NT2/D1 (cell line): ENCODE results near the gene TBCE.
"Not testable (repeated sequence)": the region's sequence is repeated elsewhere in the genome, so short reads cannot be mapped to it uniquely, and the experiment has no call there.

ENCODE experiments used
- DNase-seq: peaks from one replicate; pipeline ENCODE4 v3.0.0-alpha.2; 2011; ENCODE audit warnings: low read depth, low spot score
- H3K27me3 ChIP-seq: 2 replicates; pipeline ENCODE4 v1.6.0; 2011; ENCODE audit warnings: mild to moderate bottlenecking; ENCODE audit not compliant: insufficient read length, insufficient read depth
- H3K36me3 ChIP-seq: 2 replicates; pipeline ENCODE4 v1.6.1; 2011; ENCODE audit warnings: mild to moderate bottlenecking, low read length, mixed read lengths; ENCODE audit not compliant: insufficient read depth, insufficient read length
- H3K4me1 ChIP-seq: 2 replicates; pipeline ENCODE4 v1.5.1; 2011; ENCODE audit not compliant: insufficient read depth, insufficient read length
- H3K4me3 ChIP-seq: 2 replicates; pipeline ENCODE4 v1.5.1; 2011; ENCODE audit warnings: low read depth; ENCODE audit not compliant: insufficient read length
- H3K9ac ChIP-seq: 2 replicates; pipeline ENCODE4 v1.6.0; 2011; ENCODE audit warnings: low read depth; ENCODE audit not compliant: insufficient read length
- H3K9me3 ChIP-seq: 2 replicates; pipeline ENCODE4 v1.5.1; 2011; ENCODE audit warnings: mild to moderate bottlenecking, low read length; ENCODE audit not compliant: insufficient read depth
- SUZ12 ChIP-seq: IDR thresholded peaks from 2 replicates; pipeline ENCODE4 v1.6.1; 2011; ENCODE audit not compliant: insufficient read length, insufficient read depth; ENCODE audit errors: extremely low read depth
- YY1 ChIP-seq: IDR thresholded peaks from 2 replicates; pipeline ENCODE4 v1.6.1; 2011; ENCODE audit not compliant: insufficient read length, insufficient read depth
- ZNF274 ChIP-seq: IDR thresholded peaks from 2 replicates; pipeline ENCODE4 v1.6.1; 2011; ENCODE audit warnings: mild to moderate bottlenecking, low read depth, low read length

The TBCE gene

GRCh38 chr1:235455823-235456222 is 88.6 kb downstream of the TBCE start:
- no peak for DNase-seq
- peaks cover 45% of the 10 kb centered on the region for H3K36me3 ChIP-seq
- TF ChIP-seq YY1: no peak
- TF ChIP-seq ZNF274: no peak
- TF ChIP-seq SUZ12: no peak

DNA sequence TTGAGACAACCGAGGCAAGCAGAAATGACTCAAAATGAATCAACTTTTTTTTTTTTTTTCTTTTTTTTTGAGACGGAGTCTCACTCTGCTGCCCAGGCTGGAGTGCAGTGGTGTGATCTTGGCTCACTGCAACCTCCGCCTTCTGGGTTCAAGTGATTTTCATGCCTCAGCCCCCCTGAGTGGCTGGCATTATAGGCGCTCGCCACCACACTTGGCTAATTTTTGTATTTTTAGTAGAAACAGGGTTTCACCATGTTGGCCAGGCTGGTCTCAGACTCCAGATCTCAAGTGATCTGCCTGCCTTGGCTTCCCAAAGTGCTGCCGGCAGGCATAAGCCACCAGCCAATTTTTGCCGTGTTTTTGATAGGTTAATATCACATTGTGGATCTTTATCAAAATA is 90.6 kb downstream of the TBCE start:
- not testable (repeated sequence) for H3K4me3 ChIP-seq, H3K27me3 ChIP-seq, DNase-seq, H3K4me1 ChIP-seq, H3K9ac ChIP-seq, H3K9me3 ChIP-seq
- peaks cover 38% of the 10 kb centered on the region for H3K36me3 ChIP-seq

More at GRCh38 chr1:235455823-235456222, 88.6 kb downstream of the TBCE start:
- no peak overlapping the region for H3K9ac ChIP-seq
- H3K9me3 ChIP-seq: no peaks in the 10 kb centered on the region
- no peak overlapping the region for H3K4me3 ChIP-seq
- no peaks in the 10 kb centered on the region for H3K4me1 ChIP-seq
- no peaks in the 10 kb centered on the region for H3K27me3 ChIP-seq

DNA sequence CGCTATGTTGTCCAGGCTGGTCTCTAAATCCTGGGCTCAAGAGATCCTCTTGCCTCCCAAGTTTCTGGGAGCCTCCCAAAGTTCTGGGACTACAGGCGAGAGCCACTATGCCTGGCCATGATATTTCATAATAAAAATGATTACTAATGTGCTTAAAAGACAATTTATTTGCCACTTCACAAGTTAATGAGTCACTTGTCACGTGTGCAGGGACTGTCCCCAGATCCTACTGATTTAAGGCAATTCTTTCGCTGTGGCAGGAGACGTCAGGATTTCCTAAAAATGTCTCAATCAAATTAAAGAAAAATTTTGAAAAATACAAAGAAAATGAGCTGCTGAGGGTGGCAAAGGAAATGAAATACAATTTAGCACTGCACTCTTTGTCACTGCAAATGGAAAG is 93.5 kb downstream of the TBCE start:
- H3K9me3 ChIP-seq: no peaks in the 10 kb centered on the region
- DNase-seq: no peak
- H3K36me3 ChIP-seq: peaks cover 26% of the 10 kb centered on the region
- H3K9ac ChIP-seq: no peak overlapping the region
- no peaks in the 10 kb centered on the region for H3K4me1 ChIP-seq
- TF ChIP-seq SUZ12: no peak
- no peak for TF ChIP-seq YY1
- no peak for TF ChIP-seq ZNF274
- no peaks in the 10 kb centered on the region for H3K27me3 ChIP-seq
- no peak overlapping the region for H3K4me3 ChIP-seq

GRCh38 chr1:235461954-235462353 is 94.7 kb downstream of the TBCE start:
- TF ChIP-seq SUZ12: no peak
- TF ChIP-seq YY1: no peak
- no peak for TF ChIP-seq ZNF274

DNA sequence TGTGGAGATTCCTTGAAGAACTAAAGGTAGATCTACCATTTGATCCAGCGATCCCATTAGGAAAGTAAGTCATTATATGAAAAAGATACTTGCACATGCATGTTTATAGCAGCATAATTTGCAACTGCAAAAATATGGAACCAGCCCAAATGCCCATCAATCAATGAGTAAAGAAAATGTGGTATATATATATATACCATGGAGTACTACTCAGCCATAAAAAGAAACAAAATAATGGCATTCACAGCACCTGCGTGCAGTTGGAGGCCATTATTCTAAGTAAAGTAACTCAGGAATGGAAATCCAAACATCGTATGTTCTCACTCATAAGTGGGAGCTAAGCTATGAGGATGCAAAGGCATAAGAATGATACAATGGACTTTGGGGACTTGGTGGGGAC is 95.6 kb downstream of the TBCE start:
- not testable (repeated sequence) for H3K9me3 ChIP-seq, DNase-seq, H3K4me1 ChIP-seq, H3K4me3 ChIP-seq, H3K9ac ChIP-seq, H3K27me3 ChIP-seq
- peaks cover 29% of the 10 kb centered on the region for H3K36me3 ChIP-seq

More at GRCh38 chr1:235461954-235462353, 94.7 kb downstream of the TBCE start:
- H3K9me3 ChIP-seq: no peaks in the 10 kb centered on the region
- no peaks in the 10 kb centered on the region for H3K4me1 ChIP-seq
- H3K36me3 ChIP-seq: peaks cover 29% of the 10 kb centered on the region
- DNase-seq: no peak
- H3K27me3 ChIP-seq: no peaks in the 10 kb centered on the region
- no peak overlapping the region for H3K9ac ChIP-seq
- no peak overlapping the region for H3K4me3 ChIP-seq

- Histone ChIP-seq H3K9ac (no peak overlapping the region), H3K4me3 (no peak overlapping the region), H3K36me3 (peaks cover 29% of the 10 kb centered on the region), H3K27me3 (no peaks in the 10 kb centered on the region), H3K9me3 (no peaks in the 10 kb centered on the region), H3K4me1 (no peaks in the 10 kb centered on the region)
- no peak for TF ChIP-seq YY1
- no peak for TF ChIP-seq SUZ12
- TF ChIP-seq ZNF274: no peak
- no peak for DNase-seq
These were observed 97.8 kb downstream of the TBCE start for GRCh38 chr1:235465066-235465465.

- TF ChIP-seq ZNF274: no peak
- TF ChIP-seq YY1: no peak
- TF ChIP-seq SUZ12: no peak
- H3K27me3 ChIP-seq: no peaks in the 10 kb centered on the region
These were observed 100.8 kb downstream of the TBCE start for GRCh38 chr1:235468004-235468403.

DNA sequence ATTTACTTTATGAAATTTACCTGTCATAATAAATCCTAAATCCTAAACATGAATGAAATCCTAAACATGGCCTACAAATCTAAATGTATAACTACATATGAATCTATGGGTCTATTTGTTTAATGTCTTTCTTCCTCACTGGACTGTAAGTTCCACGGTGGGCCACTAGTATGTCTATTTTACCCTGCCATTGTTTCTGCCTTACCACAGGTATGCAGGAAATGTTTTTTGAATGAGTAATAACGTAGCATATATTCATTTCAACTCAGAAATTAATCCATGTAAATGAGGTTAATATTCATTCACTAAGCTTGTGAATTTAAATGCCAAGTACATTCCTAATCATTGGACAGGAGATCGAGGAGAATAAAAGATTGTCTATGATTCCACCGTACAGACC is 101.7 kb downstream of the TBCE start:
- DNase-seq: no peak
- H3K36me3 ChIP-seq: peaks cover 28% of the 10 kb centered on the region
- H3K27me3 ChIP-seq: no peaks in the 10 kb centered on the region
- no peaks in the 10 kb centered on the region for H3K9me3 ChIP-seq
- H3K9ac ChIP-seq: no peak overlapping the region
- no peak for TF ChIP-seq SUZ12
- H3K4me1 ChIP-seq: no peaks in the 10 kb centered on the region
- H3K4me3 ChIP-seq: no peak overlapping the region

More at GRCh38 chr1:235468004-235468403, 100.8 kb downstream of the TBCE start:
- Histone ChIP-seq H3K9ac (no peak overlapping the region), H3K9me3 (no peaks in the 10 kb centered on the region), H3K4me3 (no peak overlapping the region), H3K36me3 (peaks cover 28% of the 10 kb centered on the region), H3K4me1 (no peaks in the 10 kb centered on the region)
- no peak for DNase-seq

DNA sequence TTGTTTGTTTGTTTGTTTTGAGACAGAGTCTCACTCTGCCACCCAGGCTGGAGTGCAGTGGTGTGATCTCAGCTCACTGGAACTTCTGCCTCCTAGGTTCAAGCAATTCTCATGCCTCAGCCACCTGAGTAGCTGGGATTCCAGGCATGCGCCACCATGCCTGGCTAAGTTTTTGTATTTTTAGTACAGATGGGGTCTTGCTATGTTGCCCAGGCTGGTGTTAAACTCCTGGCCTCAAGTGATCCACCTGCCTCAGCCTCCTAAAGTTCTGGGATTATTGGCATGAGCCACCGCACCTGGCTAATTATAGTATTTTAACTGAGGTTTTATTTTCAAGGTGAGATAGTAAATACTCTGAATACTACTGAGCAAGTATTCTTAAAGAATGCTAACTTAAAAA is 102.7 kb downstream of the TBCE start:
- not testable (repeated sequence) for H3K4me1 ChIP-seq, H3K4me3 ChIP-seq, H3K27me3 ChIP-seq, DNase-seq, H3K9me3 ChIP-seq, H3K9ac ChIP-seq
- H3K36me3 ChIP-seq: peaks cover 27% of the 10 kb centered on the region
